Forelimb muscle (tissue), 1 donor: ENCODE measurements around the gene ARHGEF7. TPM values are rescaled to one million over a fixed set of nuclear protein-coding genes. Genes with fewer than 3 reads are reported as not detected.
"Not testable (repeated sequence)": the region's sequence is repeated elsewhere in the genome, so short reads cannot be mapped to it uniquely, and the experiment has no call there.

Source experiments
- DNase-seq: peaks from one replicate; pipeline ENCODE4 v3.0.0-alpha.2; 2013; ENCODE audit warnings: low read depth
- polyA plus RNA-seq: library from polyadenylated mRNA; unstranded; fragments of 120-200 nt; gene quantifications from one replicate; pipeline ENCODE4 v1.2.1, GENCODE V29; 2013; ENCODE audit not compliant: insufficient read length

Gene ARHGEF7
- polyA plus RNA-seq, 1 donor, result 75.6 TPM

- no peak for DNase-seq
These were observed 137.6 kb downstream of the ARHGEF7 start for GRCh38 chr13:111252446-111253364.

- DNase-seq, result no peak
These were observed 138.3 kb downstream of the ARHGEF7 start for GRCh38 chr13:111253365-111253872.

GRCh38 chr13:111255228-111255790 lies 140.2 kb downstream of the ARHGEF7 start:
- DNase-seq, result no peak

GRCh38 chr13:111256458-111256857 lies 141.3 kb downstream of the ARHGEF7 start:
- DNase-seq, result no peak

- DNase-seq, result no peak
These were observed 141.8 kb downstream of the ARHGEF7 start for GRCh38 chr13:111256946-111257345.

GRCh38 chr13:111257899-111258298 lies 142.8 kb downstream of the ARHGEF7 start:
- DNase-seq, result not testable (repeated sequence)

- DNase-seq, result no peak
These were observed 143.5 kb downstream of the ARHGEF7 start for GRCh38 chr13:111258637-111259036.

GRCh38 chr13:111259058-111259457 lies 143.9 kb downstream of the ARHGEF7 start:
- DNase-seq, result no peak

- DNase-seq, result no peak
These were observed 146.2 kb downstream of the ARHGEF7 start for GRCh38 chr13:111261326-111261725.

GRCh38 chr13:111262281-111262680 lies 147.2 kb downstream of the ARHGEF7 start:
- DNase-seq, result no peak

- DNase-seq, result no peak
These were observed 147.6 kb downstream of the ARHGEF7 start for GRCh38 chr13:111262715-111263114.

GRCh38 chr13:111263566-111263965 lies 148.5 kb downstream of the ARHGEF7 start:
- DNase-seq, result no peak

GRCh38 chr13:111265006-111265700 lies 150.0 kb downstream of the ARHGEF7 start:
- no peak for DNase-seq

- no peak for DNase-seq
These were observed 150.6 kb downstream of the ARHGEF7 start for GRCh38 chr13:111265701-111266035.

GRCh38 chr13:111267205-111267604 lies 152.1 kb downstream of the ARHGEF7 start:
- DNase-seq, result no peak

- DNase-seq, result no peak
These were observed 152.7 kb downstream of the ARHGEF7 start for GRCh38 chr13:111267784-111268183.

- no peak for DNase-seq
These were observed 154.4 kb downstream of the ARHGEF7 start for GRCh38 chr13:111269508-111269907.

- no peak for DNase-seq
These were observed 155.0 kb downstream of the ARHGEF7 start for GRCh38 chr13:111270126-111270525.

- DNase-seq, result no peak
These were observed 155.9 kb downstream of the ARHGEF7 start for GRCh38 chr13:111270765-111271698.

GRCh38 chr13:111272117-111272516 lies 157.0 kb downstream of the ARHGEF7 start:
- no peak for DNase-seq

- no peak for DNase-seq
These were observed 160.3 kb downstream of the ARHGEF7 start for GRCh38 chr13:111275382-111275781.
